Vagina (tissue), 2 donors: ENCODE measurements around the gene ERP27.

Experiments used
- POLR2A ChIP-seq, 2 donors: fragments of 450-650 bp; IDR thresholded peaks; one replicate each; pipeline ENCODE4 v1.6.1; 2017; ENCODE audit warnings: antibody characterized with exemption in 2 of 2, mild to moderate bottlenecking in 2 of 2, moderate library complexity in 2 of 2
- POLR2AphosphoS5 ChIP-seq, 2 donors: sonication (generic); formaldehyde crosslinking; IDR thresholded peaks; one replicate each; pipeline ENCODE4 v1.9.0; 2017; ENCODE audit warnings: antibody characterized with exemption in 2 of 2, mild to moderate bottlenecking in 2 of 2, low read depth in 1 of 2; ENCODE audit not compliant: insufficient read depth in 1 of 2
- TF ChIP-seq, protein P1 (sequence below), 3 experiments: fragments of 450-650 bp in 2 of 3; fragments of 200-600 bp in 1 of 3; sonication (generic) in 1 of 3; IDR thresholded peaks; one replicate each; pipeline ENCODE4 v1.5.1; 2017 to 2019; ENCODE audit warnings: antibody characterized with exemption in 3 of 3, mild to moderate bottlenecking in 2 of 3, moderate library complexity in 2 of 3

- TF ChIP-seq POLR2AphosphoS5 (IDR thresholded peaks at IDR 0.05; ENCODE audit: insufficient read depth in 1 of 2, low read depth in 1 of 2) (no peak), POLR2A (IDR thresholded peaks at IDR 0.05) (no peak)
- TF ChIP-seq, protein P1, sequence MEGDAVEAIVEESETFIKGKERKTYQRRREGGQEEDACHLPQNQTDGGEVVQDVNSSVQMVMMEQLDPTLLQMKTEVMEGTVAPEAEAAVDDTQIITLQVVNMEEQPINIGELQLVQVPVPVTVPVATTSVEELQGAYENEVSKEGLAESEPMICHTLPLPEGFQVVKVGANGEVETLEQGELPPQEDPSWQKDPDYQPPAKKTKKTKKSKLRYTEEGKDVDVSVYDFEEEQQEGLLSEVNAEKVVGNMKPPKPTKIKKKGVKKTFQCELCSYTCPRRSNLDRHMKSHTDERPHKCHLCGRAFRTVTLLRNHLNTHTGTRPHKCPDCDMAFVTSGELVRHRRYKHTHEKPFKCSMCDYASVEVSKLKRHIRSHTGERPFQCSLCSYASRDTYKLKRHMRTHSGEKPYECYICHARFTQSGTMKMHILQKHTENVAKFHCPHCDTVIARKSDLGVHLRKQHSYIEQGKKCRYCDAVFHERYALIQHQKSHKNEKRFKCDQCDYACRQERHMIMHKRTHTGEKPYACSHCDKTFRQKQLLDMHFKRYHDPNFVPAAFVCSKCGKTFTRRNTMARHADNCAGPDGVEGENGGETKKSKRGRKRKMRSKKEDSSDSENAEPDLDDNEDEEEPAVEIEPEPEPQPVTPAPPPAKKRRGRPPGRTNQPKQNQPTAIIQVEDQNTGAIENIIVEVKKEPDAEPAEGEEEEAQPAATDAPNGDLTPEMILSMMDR (IDR thresholded peaks at IDR 0.05): no peak
These were observed 4.0 kb upstream of the ERP27 start for GRCh38 chr12:14942196-14942931.
